B cell (primary cell): Measurements from ENCODE around the gene PRKCZ. TPM values are rescaled to one million over a fixed set of nuclear protein-coding genes. Genes with fewer than 3 reads are reported as not detected.

ENCODE experiments used
- ATAC-seq: fragments of 200-7000 bp; cut with Tn5 transposase; one replicate; pipeline ENCODE4 v1.10.0; 2021; ENCODE audit warnings: low read depth, mild to moderate bottlenecking, moderate number of reproducible peaks, moderate library complexity
- CTCF ChIA-PET: fragments of 350-600 bp; sonication (Branson Sonifier 250); formaldehyde crosslinking; loops from one replicate; lab custom pipeline; 2021; ENCODE audit warnings: antibody characterized with exemption, inconsistent platforms; lab: Charles Lee
- POLR2A ChIA-PET: fragments of 350-600 bp; sonication (Branson Sonifier 250); formaldehyde crosslinking; loops from one replicate; lab custom pipeline; 2021; ENCODE audit warnings: antibody characterized with exemption; lab: Charles Lee
- DNase-seq: peaks from one replicate; pipeline ENCODE4 v3.0.0; 2013
- H2AFZ ChIP-seq: 2 replicates; pipeline ENCODE4 v1.6.1; 2012; ENCODE audit warnings: mild to moderate bottlenecking, low read depth, low read length; ENCODE audit not compliant: insufficient read depth, poor library complexity, severe bottlenecking
- H3K27ac ChIP-seq, 2 donors: 1 replicate in 1 of 2; 2 replicates in 1 of 2; pipeline ENCODE4 v1.5.1; 2012 to 2013; ENCODE audit warnings: low read length in 2 of 2, mild to moderate bottlenecking in 2 of 2, moderate library complexity in 1 of 2
- H3K27me3 ChIP-seq, 4 experiments: fragments of 200-600 bp in 1 of 4; sonication (generic) in 1 of 4; replicated peaks in 1 of 4; 1 replicate in 2 of 4; 2 replicates in 2 of 4; pipeline versions ENCODE4 v1.6.1 to v1.7.0; 2013 to 2016; ENCODE audit warnings: low read length in 3 of 4, mild to moderate bottlenecking in 2 of 4, mixed read lengths in 1 of 4, moderate library complexity in 1 of 4; ENCODE audit not compliant: insufficient read depth in 4 of 4, control insufficient read depth in 3 of 4; ENCODE audit errors: control extremely low read depth in 1 of 4
- H3K36me3 ChIP-seq, 2 experiments: replicated peaks in 1 of 2; 1 replicate in 1 of 2; 2 replicates in 1 of 2; pipeline versions ENCODE4 v1.6.1 to v1.7.1; 2013; ENCODE audit warnings: low read length in 1 of 2; ENCODE audit not compliant: insufficient read depth in 2 of 2, control insufficient read depth in 1 of 2; ENCODE audit errors: control extremely low read depth in 1 of 2, extremely low read depth in 1 of 2
- H3K4me1 ChIP-seq, 2 donors: fragments of 200-600 bp in 1 of 2; sonication (generic) in 1 of 2; 1 replicate in 1 of 2; 2 replicates in 1 of 2; pipeline versions ENCODE4 v1.5.1 to v1.6.1; 2013 to 2017; ENCODE audit warnings: low read length in 2 of 2; ENCODE audit not compliant: control insufficient read depth in 2 of 2, insufficient read depth in 2 of 2
- H3K4me2 ChIP-seq: replicated peaks from 2 replicates; pipeline ENCODE3; 2012; ENCODE audit warnings: mild to moderate bottlenecking, low read depth, low read length; ENCODE audit not compliant: poor library complexity, severe bottlenecking
- H3K4me3 ChIP-seq, 5 experiments: fragments of 200-600 bp in 1 of 5; sonication (generic) in 1 of 5; 1 replicate in 3 of 5; 2 replicates in 2 of 5; pipeline versions ENCODE4 v1.5.1 to v1.7.0; 2011 to 2016; ENCODE audit warnings: low read length in 4 of 5, mild to moderate bottlenecking in 4 of 5, low read depth in 2 of 5, control low read depth in 1 of 5, moderate library complexity in 1 of 5; ENCODE audit not compliant: insufficient read depth in 1 of 5; ENCODE audit errors: control extremely low read depth in 1 of 5, extremely low read depth in 1 of 5
- H3K79me2 ChIP-seq: fragments of 200-600 bp; sonication (generic); one replicate; pipeline ENCODE4 v1.6.0; 2016; ENCODE audit warnings: low read length; ENCODE audit not compliant: control insufficient read depth, insufficient read depth
- H3K9ac ChIP-seq: fragments of 200-600 bp; sonication (generic); 2 replicates; pipeline ENCODE4 v1.6.1; 2017; ENCODE audit warnings: mild to moderate bottlenecking, low read length, moderate library complexity
- H3K9me3 ChIP-seq, 3 donors: one replicate each; pipeline versions ENCODE4 v1.6.1 to v1.7.1; 2013; ENCODE audit warnings: low read length in 2 of 3; ENCODE audit not compliant: control insufficient read depth in 2 of 3, insufficient read depth in 1 of 3; ENCODE audit errors: control extremely low read depth in 1 of 3
- H4K20me1 ChIP-seq: 2 replicates; pipeline ENCODE4 v1.6.0; 2012; ENCODE audit warnings: mild to moderate bottlenecking, low read length; ENCODE audit not compliant: insufficient read depth, control insufficient read depth, poor library complexity, severe bottlenecking
- H3K27ac Mint-ChIP-seq: one replicate; pipeline ENCODE4 v1.8.0; 2021; ENCODE audit warnings: mixed read lengths
- H3K27me3 Mint-ChIP-seq: one replicate; pipeline ENCODE4 v1.8.0; 2021; ENCODE audit warnings: mixed read lengths
- H3K4me1 Mint-ChIP-seq: one replicate; pipeline ENCODE4 v1.8.0; 2021; ENCODE audit warnings: mixed read lengths
- H3K4me3 Mint-ChIP-seq: one replicate; pipeline ENCODE4 v1.8.0; 2021; ENCODE audit warnings: mixed read lengths
- H3K9me3 Mint-ChIP-seq: one replicate; pipeline ENCODE4 v1.8.0; 2022; ENCODE audit warnings: mixed read lengths; ENCODE audit not compliant: insufficient read depth
- EZH2 ChIP-seq: IDR thresholded peaks from 2 replicates; pipeline ENCODE4 v1.6.1; 2012; ENCODE audit warnings: borderline replicate concordance, low read depth, mild to moderate bottlenecking, moderate library complexity, low read length; ENCODE audit not compliant: insufficient read depth, poor library complexity, severe bottlenecking
- WGBS: methylation state at CpG from one replicate; pipeline ENCODE4 v1.1.5; 2013; ENCODE audit warnings: missing lambda C conversion rate; ENCODE audit not compliant: insufficient coverage; 5-methylcytosine and 5-hydroxymethylcytosine counted together
- intact Hi-C: fragments of 100-400 bp; cut with micrococcal nuclease; formaldehyde crosslinking; loops from one replicate; pipeline ENCODE4 v1.10.0; 2022
- polyA plus RNA-seq: library from polyadenylated mRNA; depleted of rRNA; stranded (reverse); fragments of >200 nt; gene quantifications from 2 replicates; pipeline ENCODE4 v1.2.3, GENCODE V29; 2012
- total RNA-seq, 2 donors: library from RNA; stranded (reverse); fragments of 120-200 nt in 1 of 2; gene quantifications; 1 replicate in 1 of 2; 2 replicates in 1 of 2; pipeline versions ENCODE4 v1.2.3 to v1.2.4, GENCODE V29; 2013 to 2022
- TF ChIP-seq, protein P1 (sequence below): fragments of 200-600 bp; IDR thresholded peaks from one replicate; pipeline ENCODE4 v1.8.0; 2022; ENCODE audit warnings: antibody characterized with exemption, mild to moderate bottlenecking

Gene PRKCZ
- total and polyA plus RNA-seq, 2 donors (not counting 1 experiment from before 2014, with no cell fraction given), result 17.9 to 53.2 TPM

DNA sequence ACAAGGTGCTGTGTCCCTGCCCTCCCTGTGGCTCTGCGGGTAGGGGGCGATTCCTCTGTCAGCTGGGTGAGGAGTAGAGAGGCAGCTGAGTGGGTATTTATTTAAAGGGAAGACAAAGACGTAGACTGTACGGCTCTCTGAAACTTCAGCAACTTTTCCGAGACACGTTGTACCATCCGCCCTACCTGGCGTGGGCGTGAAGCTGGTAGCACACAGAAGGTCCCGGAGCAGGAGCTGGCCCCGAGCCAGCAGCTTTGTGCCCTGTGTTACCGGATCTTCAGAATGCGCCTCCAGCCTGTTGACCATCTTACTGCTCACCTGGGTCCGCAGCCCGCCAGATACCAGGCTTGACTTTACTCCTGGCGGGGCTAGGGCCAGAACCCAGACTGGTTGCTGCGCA is 34.9 kb downstream of the PRKCZ start:
- Histone ChIP-seq H3K27me3 (no peaks in the 10 kb centered on the region), H3K9ac (no peak overlapping the region), H3K4me3 (no peak overlapping the region), H3K27ac (no peak overlapping the region), H3K9me3 (peaks cover 0 to 8% (median 0%) of the 10 kb centered on the region in 3 donors), H2AFZ (no peak overlapping the region), H4K20me1 (peaks cover 18% of the 10 kb centered on the region), H3K4me1 (no peaks in the 10 kb centered on the region), H3K79me2 (peaks cover 23% of the 10 kb centered on the region), H3K4me2 (no peak overlapping the region), H3K36me3 (no peaks in the 10 kb centered on the region)
- ChIA-PET CTCF (interaction anchor here (0.7 to 3.1 kb wide), 2 partner anchors 55 to 467 kb away, joined by 4 to 10 read pairs; no protein-coding TSS in a partner anchor), POLR2A (no interaction called here)
- Mint-ChIP-seq H3K4me1 (no peaks in the 10 kb centered on the region), H3K27ac (no peak overlapping the region), H3K4me3 (no peak overlapping the region), H3K9me3 (no peaks in the 10 kb centered on the region), H3K27me3 (no peaks in the 10 kb centered on the region)
- TF ChIP-seq EZH2, result no peak
- TF ChIP-seq, protein P1, sequence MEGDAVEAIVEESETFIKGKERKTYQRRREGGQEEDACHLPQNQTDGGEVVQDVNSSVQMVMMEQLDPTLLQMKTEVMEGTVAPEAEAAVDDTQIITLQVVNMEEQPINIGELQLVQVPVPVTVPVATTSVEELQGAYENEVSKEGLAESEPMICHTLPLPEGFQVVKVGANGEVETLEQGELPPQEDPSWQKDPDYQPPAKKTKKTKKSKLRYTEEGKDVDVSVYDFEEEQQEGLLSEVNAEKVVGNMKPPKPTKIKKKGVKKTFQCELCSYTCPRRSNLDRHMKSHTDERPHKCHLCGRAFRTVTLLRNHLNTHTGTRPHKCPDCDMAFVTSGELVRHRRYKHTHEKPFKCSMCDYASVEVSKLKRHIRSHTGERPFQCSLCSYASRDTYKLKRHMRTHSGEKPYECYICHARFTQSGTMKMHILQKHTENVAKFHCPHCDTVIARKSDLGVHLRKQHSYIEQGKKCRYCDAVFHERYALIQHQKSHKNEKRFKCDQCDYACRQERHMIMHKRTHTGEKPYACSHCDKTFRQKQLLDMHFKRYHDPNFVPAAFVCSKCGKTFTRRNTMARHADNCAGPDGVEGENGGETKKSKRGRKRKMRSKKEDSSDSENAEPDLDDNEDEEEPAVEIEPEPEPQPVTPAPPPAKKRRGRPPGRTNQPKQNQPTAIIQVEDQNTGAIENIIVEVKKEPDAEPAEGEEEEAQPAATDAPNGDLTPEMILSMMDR, result no peak
- intact Hi-C loops, result no loop called here
- 97% methylated on average over 17 of the region's 17 CpGs for WGBS
- no peak for DNase-seq
- no peak for ATAC-seq

- TF ChIP-seq EZH2, result no peak
- TF ChIP-seq, protein P1, result no peak
- H3K4me3 Mint-ChIP-seq, result no peak overlapping the region
- DNase-seq (no peak), ATAC-seq (no peak)
- peaks cover 3% of the 10 kb centered on the region for H3K4me1 Mint-ChIP-seq
- 96% methylated on average over 24 of the region's 26 CpGs for WGBS
- H3K9me3 Mint-ChIP-seq, result no peaks in the 10 kb centered on the region
- Histone ChIP-seq H3K4me1 (peaks cover 0 to 2% of the 10 kb centered on the region in 2 donors), H3K27me3 (no peaks in the 10 kb centered on the region), H3K36me3 (no peaks in the 10 kb centered on the region), H3K9me3 (no peaks in the 10 kb centered on the region), H3K9ac (no peak overlapping the region), H3K79me2 (peaks cover 12% of the 10 kb centered on the region), H2AFZ (no peak overlapping the region), H3K27ac (no peak overlapping the region), H3K4me2 (no peak overlapping the region), H4K20me1 (peaks cover 10% of the 10 kb centered on the region), H3K4me3 (no peak overlapping the region)
- ChIA-PET POLR2A (no interaction called here), CTCF (interaction anchor here (3.1 kb wide), 1 partner anchor 53 kb away, joined by 10 read pairs; no protein-coding TSS in a partner anchor)
- no peak overlapping the region for H3K27ac Mint-ChIP-seq
- no peaks in the 10 kb centered on the region for H3K27me3 Mint-ChIP-seq
- intact Hi-C loops, result no loop called here
These were observed 36.4 kb downstream of the PRKCZ start for GRCh38 chr1:2086446-2087078.
